ENCODE data around the gene TARS3.

TARS3 gene

GRCh38 chr15:101697488-101697887, 26.8 kb downstream of the TARS3 start:
- peak in 1 of 2 donors; percentile 19 for DNase-seq

GRCh38 chr15:101696829-101697228, 27.4 kb downstream of the TARS3 start:
- DNase-seq, result no peak

GRCh38 chr15:101694261-101694660, 30.0 kb downstream of the TARS3 start:
- DNase-seq, result no peak

GRCh38 chr15:101692801-101693598, 31.3 kb downstream of the TARS3 start:
- no peak for DNase-seq

- no peak for DNase-seq
Observed at GRCh38 chr15:101689901-101690300, 34.4 kb downstream of the TARS3 start.

- DNase-seq, result no peak
Observed at GRCh38 chr15:101686718-101687117, 37.6 kb downstream of the TARS3 start.

GRCh38 chr15:101684877-101685276, 39.4 kb downstream of the TARS3 start:
- no peak for DNase-seq

GRCh38 chr15:101684384-101684783, 39.9 kb downstream of the TARS3 start:
- DNase-seq, result no peak

GRCh38 chr15:101679806-101680205, 44.5 kb downstream of the TARS3 start:
- DNase-seq, result no peak

- no peak for DNase-seq
Observed at GRCh38 chr15:101676921-101677329, 47.3 kb downstream of the TARS3 start.

GRCh38 chr15:101675796-101676582, 48.3 kb downstream of the TARS3 start:
- DNase-seq, result no peak

- no peak for DNase-seq
Observed at GRCh38 chr15:101675015-101675414, 49.3 kb downstream of the TARS3 start.

- DNase-seq, result no peak
Observed at GRCh38 chr15:101672298-101672697, 52.0 kb downstream of the TARS3 start.

GRCh38 chr15:101669744-101670143, 54.5 kb downstream of the TARS3 start:
- DNase-seq, result no peak

- DNase-seq, result no peak
Observed at GRCh38 chr15:101667881-101668280, 56.4 kb downstream of the TARS3 start.

- DNase-seq, result no peak
Observed at GRCh38 chr15:101664303-101664913, 59.9 kb downstream of the TARS3 start.

GRCh38 chr15:101662203-101662602, 62.1 kb downstream of the TARS3 start:
- no peak for DNase-seq

GRCh38 chr15:101660005-101660404, 64.3 kb downstream of the TARS3 start:
- no peak for DNase-seq

- DNase-seq, result no peak
Observed at GRCh38 chr15:101657968-101658784, 66.1 kb downstream of the TARS3 start.

GRCh38 chr15:101657171-101657570, 67.1 kb downstream of the TARS3 start:
- DNase-seq, result no peak

GRCh38 chr15:101654624-101655337, 69.5 kb downstream of the TARS3 start:
- DNase-seq, result peak in 1 of 2 donors; percentile 54

GRCh38 chr15:101654171-101654570, 70.1 kb downstream of the TARS3 start:
- no peak for DNase-seq

Measured in CD4-positive, alpha-beta T cell treated with Interleukin-4 for 1 hour (primary cell).